Naive thymus-derived CD4-positive, alpha-beta T cell (primary cell): ENCODE results near the gene LGI1. TPM values are rescaled to one million over a fixed set of nuclear protein-coding genes. Genes with fewer than 3 reads are reported as not detected.

ENCODE experiments used
- ATAC-seq: fragments of 150-1000 bp; cut with Tn5 transposase; 2 replicates; pipeline ENCODE4 v1.10.0; 2021; ENCODE audit warnings: mild to moderate bottlenecking, moderate library complexity
- CTCF ChIA-PET: fragments of 350-600 bp; sonication (Branson Sonifier 250); formaldehyde crosslinking; loops from one replicate; lab custom pipeline; 2021; ENCODE audit warnings: antibody characterized with exemption; lab: Charles Lee
- POLR2A ChIA-PET: fragments of 350-600 bp; sonication (Branson Sonifier 250); formaldehyde crosslinking; loops from one replicate; lab custom pipeline; 2021; ENCODE audit warnings: antibody characterized with exemption, inconsistent platforms; lab: Charles Lee
- DNase-seq, 9 donors: peaks; one replicate each; pipeline versions ENCODE4 v3.0.0 to v3.0.0-alpha.2; 2020 to 2022; ENCODE audit warnings: mixed read lengths in 1 of 9
- H3K27ac ChIP-seq: one replicate; pipeline ENCODE4 v1.7.0; 2013; ENCODE audit warnings: mild to moderate bottlenecking, low read depth, low read length, moderate library complexity
- H3K27me3 ChIP-seq, 2 donors: one replicate each; pipeline ENCODE4 v1.7.0; 2013; ENCODE audit warnings: low read length in 2 of 2, mild to moderate bottlenecking in 2 of 2, moderate library complexity in 2 of 2; ENCODE audit not compliant: control insufficient read depth in 2 of 2, insufficient read depth in 2 of 2
- H3K36me3 ChIP-seq, 3 experiments: 1 replicate in 2 of 3; 2 replicates in 1 of 3; pipeline ENCODE4 v1.7.0; 2013; ENCODE audit warnings: low read length in 3 of 3, mild to moderate bottlenecking in 3 of 3, moderate library complexity in 1 of 3; ENCODE audit not compliant: insufficient read depth in 3 of 3, control insufficient read depth in 2 of 3
- H3K4me1 ChIP-seq, 2 donors: one replicate each; pipeline ENCODE4 v1.7.0; 2013; ENCODE audit warnings: low read length in 2 of 2, mild to moderate bottlenecking in 2 of 2, moderate library complexity in 1 of 2; ENCODE audit not compliant: control insufficient read depth in 2 of 2, insufficient read depth in 2 of 2
- H3K4me3 ChIP-seq: 2 replicates; pipeline ENCODE4 v1.7.0; 2013; ENCODE audit warnings: mild to moderate bottlenecking, low read length
- H3K9me3 ChIP-seq, 3 experiments: 1 replicate in 2 of 3; 2 replicates in 1 of 3; pipeline ENCODE4 v1.7.0; 2013; ENCODE audit warnings: low read length in 3 of 3; ENCODE audit not compliant: control insufficient read depth in 2 of 3
- H3K27ac Mint-ChIP-seq, 9 donors: one replicate each; pipeline ENCODE4 v1.8.0; 2020 to 2022; ENCODE audit warnings: mixed read lengths in 9 of 9, mild to moderate bottlenecking in 8 of 9, moderate library complexity in 5 of 9, inconsistent platforms in 2 of 9
- H3K27me3 Mint-ChIP-seq, 5 donors: one replicate each; pipeline ENCODE4 v1.8.0; 2021 to 2022; ENCODE audit warnings: mixed read lengths in 5 of 5, mild to moderate bottlenecking in 1 of 5
- H3K36me3 Mint-ChIP-seq, 5 donors: one replicate each; pipeline ENCODE4 v1.8.0; 2020 to 2022; ENCODE audit warnings: mixed read lengths in 5 of 5, mild to moderate bottlenecking in 3 of 5, inconsistent platforms in 1 of 5
- H3K4me1 Mint-ChIP-seq, 7 donors: one replicate each; pipeline ENCODE4 v1.8.0; 2020 to 2022; ENCODE audit warnings: mixed read lengths in 7 of 7, mild to moderate bottlenecking in 3 of 7, inconsistent platforms in 1 of 7
- H3K4me3 Mint-ChIP-seq, 10 donors: one replicate each; pipeline ENCODE4 v1.8.0; 2020 to 2022; ENCODE audit warnings: mild to moderate bottlenecking in 10 of 10, mixed read lengths in 10 of 10, moderate library complexity in 6 of 10, inconsistent platforms in 2 of 10
- H3K9me3 Mint-ChIP-seq, 11 donors: one replicate each; pipeline ENCODE4 v1.8.0; 2020 to 2022; ENCODE audit warnings: mixed read lengths in 11 of 11, mild to moderate bottlenecking in 4 of 11, inconsistent platforms in 1 of 11, moderate library complexity in 1 of 11
- intact Hi-C, 2 donors: fragments of 100-400 bp; cut with micrococcal nuclease; formaldehyde crosslinking; loops; one replicate each; pipeline ENCODE4 v1.15.1; 2023
- polyA plus RNA-seq, 2 donors: library from polyadenylated mRNA; unstranded; fragments of 300-500 nt; fragmentation: Illumina TruSeq; gene quantifications; one replicate each; pipeline ENCODE4 v1.2.3, GENCODE V29; 2021
- total RNA-seq, 6 experiments: library from RNA in 5 of 6; stranded (reverse) in 5 of 6; gene quantifications; 1 replicate in 5 of 6; 2 replicates in 1 of 6; pipeline ENCODE4 v1.2.3 and lab custom pipeline; 2021 to 2026

LGI1 gene
- total and polyA plus RNA-seq, 7 experiments from 2014 or later = not detected

DNA sequence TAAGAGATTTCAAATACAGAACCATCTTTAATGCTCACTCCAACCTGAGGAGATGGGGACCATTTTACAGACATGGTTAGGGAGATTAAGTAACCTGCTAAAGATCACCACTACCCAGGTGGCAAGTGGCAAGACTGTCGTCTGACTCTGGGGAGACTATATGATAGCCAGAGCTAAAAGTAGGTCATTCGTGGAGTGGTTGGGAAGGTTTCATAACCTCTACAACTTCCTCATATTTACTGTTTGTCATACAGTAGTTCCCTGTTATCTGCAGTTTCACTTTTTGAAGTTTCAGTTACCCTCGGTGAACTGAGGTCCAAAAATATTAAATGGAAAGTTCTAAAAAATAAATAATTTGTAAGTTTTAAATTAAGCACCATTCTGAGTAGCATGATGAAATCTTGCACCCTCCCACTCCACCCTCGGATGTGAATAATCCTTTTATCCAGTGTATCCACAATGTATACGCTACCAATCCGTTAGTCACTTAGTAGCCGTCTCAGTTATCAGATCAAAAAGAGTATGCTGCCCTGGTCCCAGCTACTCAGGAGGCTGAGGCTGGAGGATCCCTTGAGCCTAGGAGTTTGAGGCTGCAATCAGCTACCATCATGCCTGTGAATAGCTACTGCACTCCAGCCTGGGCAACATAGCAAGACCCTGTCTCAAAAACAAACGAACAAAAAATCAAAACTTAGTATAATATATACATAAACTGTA is 14.9 kb upstream of the LGI1 start:
- H3K4me3 ChIP-seq = no peak overlapping the region

DNA sequence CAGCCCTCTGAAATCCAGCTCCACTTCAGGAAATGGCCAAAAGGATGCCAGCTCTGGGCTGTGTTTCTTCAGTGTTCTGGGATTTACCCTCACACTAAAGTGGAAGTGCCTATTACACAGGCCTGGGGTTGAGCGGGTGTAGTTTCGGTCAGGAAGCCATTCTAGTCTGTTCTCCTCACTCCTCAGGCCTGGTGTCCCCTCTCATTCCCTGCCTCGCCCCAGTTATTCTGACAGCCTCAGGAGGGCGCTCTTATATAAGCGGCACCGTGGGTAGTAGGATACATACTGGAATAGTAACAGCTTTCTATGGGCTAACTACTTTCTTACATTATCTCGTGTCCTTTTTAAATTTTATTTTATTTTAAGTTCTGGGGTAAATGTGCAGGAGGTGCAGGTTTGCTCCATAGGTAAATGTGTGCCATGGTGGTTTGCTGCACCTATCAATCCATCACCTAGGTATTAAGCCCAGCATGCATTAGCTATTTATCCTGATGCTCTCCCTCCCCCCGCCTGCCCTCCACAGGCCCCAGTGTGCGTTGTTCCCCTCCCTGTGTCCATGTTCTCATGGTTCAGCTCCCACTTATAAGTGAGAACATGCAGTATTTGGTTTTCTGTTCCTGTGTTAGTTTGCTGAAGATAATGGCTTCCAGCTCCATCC is 12.2 kb upstream of the LGI1 start:
- Mint-ChIP-seq H3K4me3 (no peak overlapping the region), H3K4me1 (no peaks in the 10 kb centered on the region), H3K36me3 (no peaks in the 10 kb centered on the region), H3K9me3 (no peaks in the 10 kb centered on the region), H3K27me3 (peaks cover 4 to 17% (median 5%) of the 10 kb centered on the region in 5 donors), H3K27ac (no peak overlapping the region)
- intact Hi-C loops = no loop called here
- no peaks in the 10 kb centered on the region for H3K4me1 ChIP-seq
- no peaks in the 10 kb centered on the region for H3K9me3 ChIP-seq
- no peaks in the 10 kb centered on the region for H3K27me3 ChIP-seq
- DNase-seq (no peak), ATAC-seq (no peak)
- no peak overlapping the region for H3K4me3 ChIP-seq
- H3K27ac ChIP-seq = no peak overlapping the region
- POLR2A ChIA-PET = no interaction called here
- CTCF ChIA-PET = interaction anchor here (0.7 kb wide), 1 partner anchor 1846 kb away, joined by 4 read pairs; no protein-coding TSS in a partner anchor
- H3K36me3 ChIP-seq = no peaks in the 10 kb centered on the region

More for the DNA sequence above, 14.9 kb upstream of the LGI1 start:
- ChIA-PET POLR2A (no interaction called here), CTCF (no interaction called here)
- ATAC-seq (peak; percentile 85), DNase-seq (no peak)
- Mint-ChIP-seq H3K27me3 (peaks cover 4 to 26% (median 9%) of the 10 kb centered on the region in 5 donors), H3K4me3 (peak overlapping the region in 1 of 10 donors; percentile 37), H3K27ac (no peak overlapping the region), H3K9me3 (peaks cover 0 to 4% (median 0%) of the 10 kb centered on the region in 11 donors), H3K4me1 (no peaks in the 10 kb centered on the region), H3K36me3 (no peaks in the 10 kb centered on the region)
- Histone ChIP-seq H3K27me3 (peaks cover 0 to 3% of the 10 kb centered on the region in 2 donors), H3K4me1 (no peaks in the 10 kb centered on the region), H3K36me3 (no peaks in the 10 kb centered on the region), H3K9me3 (no peaks in the 10 kb centered on the region), H3K27ac (no peak overlapping the region)
- intact Hi-C loops = no loop called here

DNA sequence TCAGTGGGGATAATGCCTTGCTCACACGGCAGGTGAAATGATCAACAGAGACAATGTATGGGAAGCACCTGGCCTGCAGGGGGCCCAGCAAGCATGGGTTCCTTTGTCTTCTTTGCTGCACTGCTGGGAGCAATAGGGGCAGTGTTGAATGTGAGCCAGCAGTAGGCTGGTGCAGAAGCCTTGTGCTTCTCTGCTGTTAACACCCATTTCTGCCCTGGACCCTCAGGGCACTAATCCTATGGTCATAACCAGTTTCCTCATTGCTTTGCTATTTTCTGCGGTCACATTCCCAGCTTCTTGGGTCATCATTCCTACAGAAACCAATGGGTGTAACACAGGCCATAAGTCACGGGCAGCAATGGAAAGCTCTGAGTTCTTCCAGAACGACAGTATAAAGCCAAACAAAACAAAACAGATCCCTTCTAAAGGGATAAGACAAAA is 10.9 kb upstream of the LGI1 start:
- H3K27me3 Mint-ChIP-seq = peaks cover 6 to 18% (median 9%) of the 10 kb centered on the region in 5 donors
- peak; percentile 44 for ATAC-seq
- CTCF ChIA-PET = no interaction called here
- H3K9me3 ChIP-seq = no peaks in the 10 kb centered on the region
- POLR2A ChIA-PET = no interaction called here
- no peaks in the 10 kb centered on the region for H3K36me3 Mint-ChIP-seq
- peaks cover 0 to 4% (median 3%) of the 10 kb centered on the region in 7 donors for H3K4me1 Mint-ChIP-seq
- H3K36me3 ChIP-seq = no peaks in the 10 kb centered on the region
- DNase-seq = no peak
- no peak overlapping the region for H3K4me3 Mint-ChIP-seq
- no peaks in the 10 kb centered on the region for H3K9me3 Mint-ChIP-seq
- no peaks in the 10 kb centered on the region for H3K4me1 ChIP-seq
- H3K27me3 ChIP-seq = no peaks in the 10 kb centered on the region
- H3K4me3 ChIP-seq = no peak overlapping the region
- no peak overlapping the region for H3K27ac Mint-ChIP-seq
- H3K27ac ChIP-seq = no peak overlapping the region
- intact Hi-C loops = no loop called here

DNA sequence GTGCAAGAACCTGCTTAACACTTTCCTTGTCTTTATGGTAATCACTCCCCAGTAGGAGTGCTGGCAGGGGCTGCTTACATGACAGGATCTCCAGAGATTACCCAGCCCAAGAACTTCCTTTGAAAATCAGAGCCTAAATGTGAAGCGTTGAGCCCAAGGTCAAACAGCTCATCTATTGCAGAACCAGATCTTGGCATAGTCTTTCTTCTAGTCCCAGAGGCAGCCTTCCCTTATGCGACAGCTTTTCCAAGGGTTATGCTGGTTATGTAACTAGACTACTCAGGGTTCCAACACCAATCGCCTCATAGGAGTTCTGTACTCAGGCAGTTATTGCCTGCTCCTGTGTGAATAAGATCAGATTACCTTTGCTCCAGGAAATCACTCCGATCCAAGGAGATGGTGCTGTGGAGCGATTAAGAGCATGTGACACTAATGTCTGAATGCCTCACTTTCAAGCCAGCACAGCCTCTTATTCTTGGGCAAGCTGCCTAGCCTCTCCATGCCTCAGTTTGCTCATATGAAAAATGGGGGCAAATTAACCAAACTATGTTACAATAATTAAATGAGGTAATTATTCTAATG is 8.4 kb upstream of the LGI1 start:
- Histone ChIP-seq H3K4me1 (no peaks in the 10 kb centered on the region), H3K4me3 (no peak overlapping the region), H3K27me3 (no peaks in the 10 kb centered on the region), H3K36me3 (no peaks in the 10 kb centered on the region), H3K27ac (no peak overlapping the region), H3K9me3 (no peaks in the 10 kb centered on the region)
- intact Hi-C loops = no loop called here
- Mint-ChIP-seq H3K9me3 (no peaks in the 10 kb centered on the region), H3K27ac (no peak overlapping the region), H3K4me3 (no peak overlapping the region), H3K27me3 (peaks cover 5 to 14% (median 10%) of the 10 kb centered on the region in 5 donors), H3K4me1 (peaks cover 0 to 9% (median 8%) of the 10 kb centered on the region in 7 donors), H3K36me3 (no peaks in the 10 kb centered on the region)
- ATAC-seq = no peak
- POLR2A ChIA-PET = no interaction called here
- DNase-seq = no peak
- CTCF ChIA-PET = no interaction called here

DNA sequence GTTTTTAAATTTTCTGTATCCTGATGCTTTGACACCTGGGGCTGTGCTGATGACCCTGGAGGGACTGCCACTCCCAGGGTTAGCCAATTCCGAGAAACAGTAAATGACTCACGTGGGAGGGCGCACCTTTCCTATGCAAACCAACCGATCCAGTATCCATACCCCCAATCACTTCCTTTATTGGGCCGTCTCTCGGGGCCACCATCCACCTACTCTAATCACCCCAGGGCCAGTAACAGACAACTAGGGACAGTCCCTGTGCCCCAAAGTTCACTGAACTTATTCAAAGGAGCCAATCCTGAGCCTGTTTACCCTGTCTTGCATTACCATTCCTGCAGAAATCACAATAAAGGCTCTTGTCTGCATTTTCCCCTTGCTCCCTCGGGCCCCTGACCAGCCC is 6.6 kb upstream of the LGI1 start:
- no peaks in the 10 kb centered on the region for H3K36me3 Mint-ChIP-seq
- H3K4me3 Mint-ChIP-seq = no peak overlapping the region
- Histone ChIP-seq H3K4me3 (no peak overlapping the region), H3K4me1 (no peaks in the 10 kb centered on the region), H3K9me3 (no peaks in the 10 kb centered on the region), H3K27ac (no peak overlapping the region), H3K27me3 (no peaks in the 10 kb centered on the region), H3K36me3 (no peaks in the 10 kb centered on the region)
- no peaks in the 10 kb centered on the region for H3K9me3 Mint-ChIP-seq
- intact Hi-C loops = no loop called here
- no peak for DNase-seq
- POLR2A ChIA-PET = no interaction called here
- peaks cover 5 to 18% (median 12%) of the 10 kb centered on the region in 5 donors for H3K27me3 Mint-ChIP-seq
- ATAC-seq = no peak
- H3K27ac Mint-ChIP-seq = no peak overlapping the region
- H3K4me1 Mint-ChIP-seq = peaks cover 0 to 9% (median 8%) of the 10 kb centered on the region in 7 donors
- CTCF ChIA-PET = no interaction called here

DNA sequence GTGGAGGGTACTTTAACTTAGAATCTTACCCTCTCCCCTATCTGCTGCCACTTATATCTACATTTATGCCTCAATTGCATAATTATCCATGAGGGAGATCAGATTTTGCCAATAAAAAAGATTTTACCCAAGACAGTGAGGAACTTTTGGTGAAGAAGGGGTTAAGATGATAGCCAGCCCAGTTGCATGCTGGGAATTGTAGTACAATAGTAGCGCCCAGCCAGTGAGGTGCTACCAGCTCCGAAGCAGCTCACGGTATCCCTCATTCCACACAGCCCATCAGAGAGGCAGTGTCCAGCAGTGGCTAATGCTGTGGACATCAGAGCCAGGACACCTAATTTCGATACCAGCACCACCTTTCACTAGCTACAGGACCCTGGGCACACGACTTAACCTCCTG is 5.9 kb upstream of the LGI1 start:
- CTCF ChIA-PET = interaction anchor here (0.6 kb wide), 1 partner anchor 235 kb away, joined by 6 read pairs; no protein-coding TSS in a partner anchor
- ATAC-seq (peak; percentile 60), DNase-seq (peak in 5 of 9 donors; percentile 5 to 9 (median 7))
- no peaks in the 10 kb centered on the region for H3K36me3 ChIP-seq
- no peaks in the 10 kb centered on the region for H3K9me3 ChIP-seq
- no peaks in the 10 kb centered on the region for H3K9me3 Mint-ChIP-seq
- H3K4me3 ChIP-seq = peak overlapping the region; percentile 32
- H3K4me3 Mint-ChIP-seq = peak overlapping the region in 9 of 10 donors; percentile 32 to 78 (median 60)
- H3K4me1 Mint-ChIP-seq = peaks cover 0 to 9% (median 8%) of the 10 kb centered on the region in 7 donors
- H3K4me1 ChIP-seq = no peaks in the 10 kb centered on the region
- POLR2A ChIA-PET = no interaction called here
- peaks cover 7 to 22% (median 19%) of the 10 kb centered on the region in 5 donors for H3K27me3 Mint-ChIP-seq
- intact Hi-C loops = loop anchor here (1.0 kb wide), 2 partner anchors 50 to 141 kb away; partner anchors contain the start of genes FRA10AC1 (in 1 of the 2) and SLC35G1 (in 1 of the 2)
- H3K36me3 Mint-ChIP-seq = no peaks in the 10 kb centered on the region
- H3K27me3 ChIP-seq = no peaks in the 10 kb centered on the region
- H3K27ac ChIP-seq = no peak overlapping the region
- H3K27ac Mint-ChIP-seq = no peak overlapping the region
